ENCODE data around the gene DTYMK.

Gene DTYMK

GRCh38 chr2:241703032-241703604 is 16.5 kb upstream of the DTYMK start:
- DNase-seq, result peak; percentile 1

GRCh38 chr2:241702155-241703031 is 15.8 kb upstream of the DTYMK start:
- DNase-seq, result peak; percentile 71

- DNase-seq, result peak; percentile 78
Measured at GRCh38 chr2:241701399-241702154, 15.0 kb upstream of the DTYMK start, which contains the start of gene ING5. Gene ING5, plus strand, starts transcription at chr2:241702039. Its CDS starts 27 bp downstream, at chr2:241702066.

- peak; percentile 85 for DNase-seq
Measured at GRCh38 chr2:241701149-241701398, 14.5 kb upstream of the DTYMK start.

- DNase-seq, result no peak
Measured at GRCh38 chr2:241695651-241696050, 9.0 kb upstream of the DTYMK start.

GRCh38 chr2:241692448-241692847 is 5.8 kb upstream of the DTYMK start:
- DNase-seq, result no peak

GRCh38 chr2:241690202-241690717 is 3.6 kb upstream of the DTYMK start:
- DNase-seq, result no peak

- no peak for DNase-seq
Measured at GRCh38 chr2:241689306-241689705, 2.7 kb upstream of the DTYMK start.

GRCh38 chr2:241686324-241686649 is 328 bp downstream of the DTYMK start:
- no peak for DNase-seq

- DNase-seq, result no peak
Measured at GRCh38 chr2:241680827-241681599, 5.6 kb downstream of the DTYMK start.

GRCh38 chr2:241680044-241680443 is 6.6 kb downstream of the DTYMK start:
- no peak for DNase-seq

GRCh38 chr2:241678784-241679540 is 7.7 kb downstream of the DTYMK start:
- DNase-seq, result no peak

GRCh38 chr2:241678307-241678706 is 8.3 kb downstream of the DTYMK start:
- no peak for DNase-seq

GRCh38 chr2:241677392-241677791 is 9.2 kb downstream of the DTYMK start:
- DNase-seq, result no peak

GRCh38 chr2:241676665-241677064 is 9.9 kb downstream of the DTYMK start:
- DNase-seq, result no peak

- DNase-seq, result no peak
Measured at GRCh38 chr2:241675885-241676284, 10.7 kb downstream of the DTYMK start.

GRCh38 chr2:241673797-241674725 is 12.6 kb downstream of the DTYMK start:
- no peak for DNase-seq

- DNase-seq, result no peak
Measured at GRCh38 chr2:241673189-241673663, 13.4 kb downstream of the DTYMK start.

- DNase-seq, result no peak
Measured at GRCh38 chr2:241672243-241673188, 14.1 kb downstream of the DTYMK start.

Data from NCI-H1105 treated with DMSO at 0.1 percent for 48 hours (cell line).